GM19239 (cell line): Measurements from ENCODE around the gene JPT2.

Experiments
- DNase-seq: peaks from one replicate; pipeline ENCODE4 v3.0.0; 2011; ENCODE audit warnings: low spot score; ENCODE audit not compliant: insufficient read length
- FAIRE-seq: peaks from 2 replicates; lab custom pipeline; 2011; peaks lifted over from hg19 to GRCh38; lab: Jason Lieb, UNC

Gene JPT2

DNA sequence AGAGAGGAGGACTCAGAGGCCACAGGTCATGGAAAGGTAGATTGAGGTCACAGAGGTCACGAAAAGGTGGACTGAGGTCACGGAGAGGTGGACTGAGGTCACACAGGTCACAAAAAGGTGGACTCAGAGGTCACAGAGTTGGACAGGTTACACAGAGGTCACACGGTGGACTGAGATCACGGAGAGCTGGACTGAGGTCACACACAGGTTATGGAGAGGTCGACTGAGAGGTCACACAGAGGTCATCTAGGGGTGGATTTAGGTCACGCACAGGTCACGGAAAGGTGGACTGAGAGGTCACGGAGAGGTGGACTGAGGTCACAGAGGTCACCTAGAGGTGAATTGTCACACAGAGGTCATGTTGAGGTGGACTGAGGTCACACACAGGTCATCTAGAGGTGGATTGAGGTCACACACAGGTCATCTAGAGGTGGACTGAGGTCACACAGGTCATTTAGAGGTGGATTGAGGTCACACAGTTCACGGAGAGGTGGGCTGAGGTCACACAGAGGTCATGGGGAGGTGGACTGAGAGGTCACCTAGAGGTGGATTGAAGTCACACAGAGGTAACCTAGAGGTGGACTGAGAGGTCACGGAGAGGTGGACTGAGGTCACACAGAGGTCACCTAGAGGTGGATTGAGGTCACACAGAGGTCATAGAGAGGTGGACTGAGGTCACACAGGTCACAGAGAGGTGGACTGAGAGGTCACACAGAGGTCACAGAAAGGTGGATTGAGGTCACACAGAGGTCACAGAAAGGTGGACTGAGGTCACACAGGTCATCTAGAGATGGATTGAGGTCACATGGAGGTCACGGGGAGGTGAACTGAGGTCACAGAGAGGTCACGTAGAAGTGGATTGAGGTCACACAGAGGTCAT lies 26.7 kb upstream of the JPT2 start:
- FAIRE-seq = no peak
- no peak for DNase-seq

DNA sequence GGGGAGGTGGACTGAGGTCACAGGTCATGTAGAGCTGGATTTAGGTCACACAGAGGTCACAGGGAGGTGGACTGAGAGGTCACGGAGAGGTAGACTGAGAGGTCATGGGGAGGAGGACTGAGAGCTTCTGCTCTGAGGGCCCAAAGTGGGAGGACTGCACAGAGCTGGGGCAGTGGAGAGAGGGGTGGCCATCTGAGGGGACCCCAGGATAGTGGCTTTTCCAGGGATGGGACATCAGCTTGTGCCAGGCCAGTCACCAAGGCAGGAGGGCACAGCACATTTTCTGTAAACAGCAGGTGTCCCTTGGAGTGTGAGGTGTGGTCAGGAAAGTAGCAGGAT lies 26.1 kb upstream of the JPT2 start:
- FAIRE-seq (no peak), DNase-seq (no peak)

DNA sequence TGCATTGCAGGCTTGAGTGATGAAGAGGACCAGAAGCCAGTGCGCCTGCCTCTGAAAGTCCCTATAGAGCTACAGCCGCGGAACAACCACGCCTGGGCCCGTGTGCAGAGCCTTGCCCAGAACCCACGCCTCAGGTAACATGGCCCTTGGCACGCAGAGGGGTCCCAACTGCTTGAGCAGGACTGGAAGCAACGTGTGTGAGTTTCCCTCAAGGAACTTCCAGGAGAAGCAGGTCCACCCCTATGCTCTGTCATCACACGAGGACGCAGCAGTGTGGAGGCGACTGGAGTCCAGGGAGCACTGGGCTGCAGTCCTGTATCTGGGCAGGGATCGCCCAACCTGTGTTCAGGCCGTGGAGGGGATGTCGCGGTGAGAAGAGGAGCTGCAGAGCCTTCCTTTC lies 25.1 kb upstream of the JPT2 start:
- no peak for FAIRE-seq
- no peak for DNase-seq

DNA sequence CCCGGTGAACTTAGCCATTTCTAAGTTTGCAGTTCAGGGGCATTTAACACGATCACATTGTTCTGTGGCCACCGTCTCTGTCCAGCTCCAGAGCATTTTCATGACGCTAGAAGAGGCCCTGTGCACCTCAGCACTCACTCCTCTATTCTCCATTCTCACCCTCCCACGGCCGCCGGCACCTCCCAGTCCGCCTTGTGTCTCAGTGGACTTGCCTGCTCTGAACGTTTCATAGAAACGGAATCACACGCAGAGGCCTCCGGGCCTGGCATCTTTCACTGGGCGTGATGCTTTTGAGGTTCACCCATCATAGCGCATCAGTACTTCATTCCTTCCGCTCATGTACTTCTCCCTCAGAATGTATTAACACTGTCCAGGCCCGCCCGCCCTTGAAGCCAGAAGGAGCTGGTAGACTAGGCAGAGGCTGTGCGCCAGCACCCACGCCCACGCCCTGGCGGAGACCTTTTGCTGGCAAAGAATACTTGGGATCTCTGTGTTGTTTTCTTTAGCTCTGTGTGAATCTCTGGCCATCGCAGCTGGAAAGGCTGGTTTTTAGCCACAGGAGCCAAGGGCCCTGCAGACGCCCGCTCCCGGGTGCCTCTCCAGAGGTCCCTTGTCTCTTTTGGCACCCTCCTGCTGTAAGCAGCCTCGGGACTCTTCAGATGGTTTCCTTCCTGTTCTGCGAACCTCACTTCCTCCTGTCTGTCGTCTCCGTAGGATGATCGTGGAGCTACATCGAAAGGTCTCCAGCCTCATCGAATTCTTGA lies 23.4 kb upstream of the JPT2 start:
- DNase-seq (no peak), FAIRE-seq (no peak)

DNA sequence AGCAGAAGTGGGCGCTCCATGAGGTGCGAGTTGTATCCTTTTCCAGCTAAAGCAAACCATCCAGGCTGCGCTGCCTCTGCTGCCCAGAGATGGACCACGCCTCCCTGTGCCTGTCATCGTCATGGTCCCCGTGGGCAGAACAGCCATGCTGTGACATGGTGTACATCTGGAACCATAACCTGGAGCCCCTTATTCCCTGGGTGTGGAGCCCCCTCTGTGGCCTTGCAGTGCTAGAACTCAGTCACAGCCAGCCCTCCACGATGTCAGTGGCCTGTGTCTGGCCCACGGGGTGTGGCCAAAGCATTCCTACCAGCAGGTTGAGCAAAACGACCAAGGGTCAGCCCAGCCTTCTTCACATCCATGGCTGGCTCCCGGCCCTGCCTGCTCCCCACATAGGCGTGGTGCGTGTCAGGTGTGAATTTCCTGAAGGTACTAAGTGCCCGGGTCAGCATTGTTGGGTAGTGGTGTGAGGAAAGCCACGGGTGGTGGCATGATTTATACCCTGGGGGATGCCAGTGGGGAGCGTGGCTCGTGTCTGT lies 22.7 kb upstream of the JPT2 start:
- FAIRE-seq = no peak
- DNase-seq = no peak

DNA sequence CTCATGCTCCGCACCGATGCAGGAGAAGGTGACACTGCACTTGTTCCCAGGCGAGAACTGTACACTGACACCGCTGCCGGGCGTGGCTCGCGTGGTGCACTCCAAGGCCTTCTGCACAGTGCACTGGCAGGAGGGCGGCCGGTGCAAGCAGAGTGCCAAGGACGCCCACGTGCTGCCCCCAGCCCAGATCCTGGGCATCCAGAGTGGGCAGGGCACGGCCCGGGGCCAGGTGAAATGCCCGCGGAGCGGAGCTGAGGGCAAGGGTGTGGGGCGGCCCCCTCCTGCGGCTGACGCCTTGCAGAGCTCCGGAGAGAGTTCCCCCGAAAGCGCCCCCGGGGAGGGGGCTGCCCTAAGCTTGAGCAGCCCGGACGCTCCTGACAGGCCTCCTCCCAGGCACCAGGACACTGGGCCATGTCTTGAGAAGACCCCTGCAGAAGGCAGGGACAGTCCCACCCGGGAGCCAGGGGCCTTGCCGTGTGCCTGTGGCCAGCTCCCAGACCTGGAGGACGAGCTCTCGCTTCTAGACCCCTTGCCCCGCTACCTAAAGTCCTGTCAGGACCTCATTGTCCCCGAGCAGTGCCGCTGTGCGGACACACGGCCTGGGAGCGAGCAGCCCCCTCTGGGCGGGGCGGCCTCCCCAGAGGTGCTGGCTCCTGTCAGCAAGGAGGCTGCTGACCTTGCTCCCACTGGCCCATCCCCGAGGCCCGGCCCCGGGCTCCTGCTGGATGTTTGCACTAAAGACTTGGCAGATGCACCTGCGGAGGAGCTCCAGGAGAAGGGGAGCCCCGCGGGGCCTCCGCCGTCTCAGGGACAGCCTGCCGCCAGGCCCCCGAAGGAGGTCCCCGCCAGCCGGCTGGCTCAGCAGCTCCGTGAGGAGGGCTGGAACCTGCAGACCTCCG lies 21.9 kb upstream of the JPT2 start:
- FAIRE-seq (no peak), DNase-seq (no peak)

DNA sequence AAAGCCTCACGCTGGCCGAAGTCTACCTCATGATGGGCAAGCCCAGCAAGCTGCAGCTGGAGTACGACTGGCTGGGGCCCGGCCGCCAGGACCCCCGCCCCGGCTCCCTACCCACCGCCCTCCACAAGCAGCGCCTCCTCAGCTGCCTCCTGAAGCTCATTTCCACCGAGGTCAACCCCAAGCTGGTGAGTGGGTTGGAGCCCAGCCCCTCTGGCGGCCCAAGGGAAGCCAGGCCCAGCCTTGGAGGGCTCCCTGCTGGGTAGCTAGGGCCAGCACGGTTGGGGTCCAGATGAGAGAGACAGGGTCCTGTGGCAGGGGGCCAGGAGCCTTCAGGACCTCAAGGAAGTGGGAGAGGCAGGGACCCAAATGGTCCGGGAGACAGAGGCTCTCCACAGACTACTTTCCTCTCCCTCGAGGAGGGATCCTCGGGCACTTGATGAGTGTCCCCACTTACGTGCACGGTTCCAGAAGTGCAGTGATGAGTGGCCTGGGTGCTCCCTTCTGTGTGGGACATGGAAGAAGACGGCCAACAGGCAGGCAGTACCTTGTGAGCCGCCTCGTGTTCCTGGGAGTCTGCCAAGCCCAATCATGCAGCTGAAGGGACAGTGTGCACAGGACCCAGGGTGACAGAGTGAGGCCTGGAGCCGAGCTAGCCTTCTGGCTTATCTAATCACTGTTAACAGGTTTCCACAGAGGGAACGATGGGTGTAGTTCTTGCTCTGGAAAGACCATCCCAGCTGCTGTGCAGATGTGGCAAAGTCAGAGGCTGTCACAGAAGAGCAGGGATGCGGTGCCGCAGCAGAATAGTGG lies 21.1 kb upstream of the JPT2 start:
- DNase-seq = no peak

DNA sequence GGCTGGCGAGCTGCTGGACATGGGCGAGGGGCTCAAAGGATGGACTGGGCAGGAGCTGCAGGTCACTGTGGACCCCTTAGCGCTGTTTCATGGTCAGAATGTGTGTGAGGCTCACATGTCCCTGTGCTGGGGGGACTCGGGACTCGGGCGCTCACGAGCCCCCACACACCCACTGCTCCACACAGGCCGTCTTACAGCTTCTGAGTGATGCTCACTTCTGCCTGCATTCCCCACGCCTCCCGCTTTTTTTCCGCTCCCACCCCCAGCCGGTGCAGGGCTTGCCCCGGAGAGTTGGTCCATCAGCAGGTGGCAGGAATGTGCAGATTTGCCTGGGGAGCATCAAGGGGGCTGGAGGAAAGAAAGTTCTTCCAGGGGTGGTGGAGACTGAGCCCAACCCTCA lies 20.2 kb upstream of the JPT2 start:
- DNase-seq = no peak
- FAIRE-seq = no peak

More for the DNA sequence above, 21.1 kb upstream of the JPT2 start:
- no peak for FAIRE-seq

DNA sequence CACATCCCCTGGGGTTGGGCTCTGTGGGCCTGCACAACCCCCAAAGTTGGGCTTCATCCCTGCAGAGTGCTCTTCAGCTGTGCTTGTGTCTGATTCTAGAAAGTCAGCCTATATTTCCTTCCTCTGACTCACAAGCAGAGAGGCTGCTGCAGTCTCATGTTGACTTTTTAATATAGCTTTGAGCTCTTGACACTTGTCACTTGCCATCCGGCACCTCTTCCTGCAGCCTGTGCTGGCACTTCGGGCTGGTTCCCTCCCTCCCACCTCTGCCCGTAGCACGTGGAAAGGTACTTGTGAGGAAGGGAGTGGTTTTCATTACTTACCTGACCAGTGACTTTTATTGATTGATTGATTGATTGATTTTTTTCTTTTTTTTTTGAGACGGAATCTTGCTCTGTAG lies 19.0 kb upstream of the JPT2 start:
- DNase-seq (no peak), FAIRE-seq (no peak)

DNA sequence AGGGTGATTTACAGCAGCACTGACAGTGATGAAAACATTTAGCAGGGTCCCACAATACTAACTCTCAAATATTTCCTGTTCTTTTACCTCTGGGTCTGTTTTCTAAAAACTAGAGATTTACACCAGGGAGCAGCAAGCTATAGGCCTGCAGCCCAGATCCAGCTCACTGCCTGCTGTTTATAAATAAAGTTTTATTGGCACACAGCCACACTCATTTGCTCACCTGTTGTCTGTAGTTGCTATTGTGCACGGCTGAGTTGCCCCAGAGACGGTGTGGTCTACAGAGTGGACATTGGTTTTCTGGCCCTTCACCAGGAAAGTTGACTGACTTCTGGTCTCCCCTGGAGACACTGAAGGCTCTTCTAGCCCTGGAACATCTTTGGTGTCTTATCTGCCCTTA lies 16.3 kb upstream of the JPT2 start:
- no peak for FAIRE-seq
- no peak for DNase-seq

DNA sequence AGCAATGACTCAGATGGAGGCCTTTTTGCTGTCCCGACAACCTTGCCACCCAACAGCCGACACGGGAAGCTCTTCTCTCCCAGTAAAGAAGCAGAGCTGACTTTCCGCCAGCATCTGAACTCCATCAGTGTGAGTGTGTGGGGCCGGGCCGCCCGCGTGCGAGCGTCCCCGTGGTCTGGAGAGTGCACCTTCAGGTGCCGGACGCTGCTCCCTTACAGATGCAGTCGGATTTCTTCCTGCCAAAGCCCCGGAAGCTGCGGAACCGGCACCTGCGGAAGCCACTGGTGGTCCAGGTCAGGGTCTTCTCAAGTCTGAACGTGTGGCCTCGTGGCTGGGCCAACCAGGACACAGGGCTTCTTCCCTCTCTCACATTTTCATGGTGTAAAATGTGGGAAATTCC lies 15.5 kb upstream of the JPT2 start:
- FAIRE-seq = no peak
- no peak for DNase-seq

DNA sequence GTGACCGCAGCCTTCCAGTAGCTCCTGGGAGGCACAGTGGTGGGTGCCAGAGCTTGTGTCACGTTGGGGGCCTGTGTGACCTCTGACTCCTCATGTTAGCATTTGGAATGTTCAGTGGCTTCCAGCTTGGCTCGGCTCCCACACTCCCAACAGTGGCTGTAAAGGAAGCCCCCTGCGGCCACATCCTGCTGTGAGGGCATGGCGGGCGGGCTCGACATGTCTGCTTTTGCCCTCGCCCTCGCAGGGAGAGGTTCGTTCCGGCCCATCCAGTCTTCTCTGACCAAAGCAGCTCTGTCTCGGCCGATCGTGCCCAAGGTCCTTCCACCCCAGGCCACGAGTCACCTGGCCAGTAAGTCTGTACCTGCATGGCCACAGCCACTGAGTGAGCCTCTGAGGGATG lies 12.2 kb upstream of the JPT2 start:
- no peak for DNase-seq
- no peak for FAIRE-seq

DNA sequence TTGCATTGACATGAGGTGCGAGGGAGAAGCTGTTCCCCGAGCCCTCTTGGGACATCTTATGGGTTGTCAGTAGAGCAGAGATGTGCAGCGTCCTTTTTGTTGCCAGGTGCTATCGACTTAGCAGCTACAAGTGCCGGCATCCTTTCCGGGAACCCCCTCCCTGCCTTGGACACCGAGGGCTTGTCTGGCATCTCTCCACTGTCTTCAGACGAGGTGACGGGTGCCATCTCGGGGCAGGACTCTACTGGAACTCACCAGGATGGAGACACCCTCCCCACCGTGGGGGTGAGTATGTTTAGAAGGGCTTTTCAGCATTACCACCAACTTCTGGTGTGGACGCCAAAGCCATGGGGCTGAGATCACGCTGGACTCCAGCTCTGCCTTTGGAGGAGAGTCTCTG lies 11.8 kb upstream of the JPT2 start:
- no peak for DNase-seq
- FAIRE-seq = no peak

DNA sequence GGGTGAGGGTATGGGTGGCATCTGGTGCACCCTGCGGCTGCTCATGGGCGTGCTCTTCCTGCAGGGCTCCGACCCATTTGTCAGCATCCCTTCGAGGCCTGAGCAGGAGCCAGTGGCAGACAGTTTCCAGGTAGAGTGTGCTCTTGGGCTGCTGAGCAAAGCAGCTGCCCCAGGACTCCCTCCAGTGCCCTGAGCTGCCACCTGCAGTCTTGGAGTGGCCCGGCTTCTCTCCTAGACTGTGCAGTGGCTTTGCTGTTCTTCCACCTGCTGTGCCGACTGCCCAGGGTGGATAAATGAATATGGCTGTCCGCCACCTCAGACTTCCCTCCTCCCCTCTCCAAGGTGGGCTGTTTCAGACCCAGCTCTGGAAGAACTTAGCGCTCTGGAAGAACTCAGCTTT lies 10.8 kb upstream of the JPT2 start:
- FAIRE-seq = no peak
- DNase-seq = no peak

DNA sequence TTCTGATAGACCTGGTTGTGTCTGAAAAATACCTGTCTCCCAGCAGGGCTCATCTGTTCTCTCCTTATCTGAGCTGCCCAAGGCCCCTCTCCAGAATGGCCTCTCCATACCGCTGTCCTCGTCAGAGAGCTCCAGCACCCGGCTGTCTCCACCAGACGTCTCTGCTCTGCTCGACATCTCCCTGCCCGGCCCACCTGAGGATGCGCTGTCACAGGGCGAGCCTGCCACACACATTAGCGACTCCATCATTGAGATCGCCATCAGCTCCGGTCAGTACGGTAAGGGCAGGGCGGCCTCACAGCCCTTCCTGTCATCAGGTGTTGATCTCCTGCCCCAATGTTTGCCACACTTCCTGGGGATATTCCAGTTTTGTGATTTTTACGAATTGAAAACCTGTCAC lies 10.2 kb upstream of the JPT2 start:
- DNase-seq (no peak), FAIRE-seq (no peak)

DNA sequence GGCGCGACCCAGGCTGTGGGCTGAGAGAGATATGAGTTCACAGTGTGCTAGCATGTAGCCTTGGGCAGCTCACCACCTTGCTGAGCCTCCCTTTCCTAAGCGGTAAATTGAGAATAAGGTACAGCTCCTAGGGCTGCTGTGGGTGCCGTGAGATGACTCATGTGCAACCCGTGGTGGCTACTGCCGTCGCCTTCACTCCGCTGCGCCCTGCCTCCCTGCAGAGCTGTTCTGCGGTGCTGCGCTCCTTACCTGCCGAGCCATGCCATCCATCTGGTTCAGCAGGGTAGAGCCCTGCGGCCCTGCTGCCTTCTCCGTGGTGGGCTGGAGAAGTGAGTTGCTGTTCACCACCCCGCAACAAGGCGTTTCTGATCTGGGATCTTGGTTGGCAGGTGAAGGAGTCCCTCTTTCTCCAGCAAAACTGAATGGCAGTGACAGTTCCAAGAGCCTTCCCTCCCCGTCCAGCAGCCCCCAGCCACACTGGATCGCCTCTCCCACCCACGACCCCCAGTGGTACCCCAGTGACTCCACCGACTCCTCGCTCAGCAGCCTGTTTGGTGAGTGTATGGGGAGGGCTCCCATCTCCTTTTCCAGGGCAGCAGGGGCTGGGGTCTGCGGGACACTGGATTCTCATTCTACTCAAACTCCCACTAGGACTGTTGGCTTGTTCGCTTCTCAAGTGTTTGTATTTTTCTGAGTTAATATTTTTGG lies 9.3 kb upstream of the JPT2 start:
- no peak for FAIRE-seq
- no peak for DNase-seq

DNA sequence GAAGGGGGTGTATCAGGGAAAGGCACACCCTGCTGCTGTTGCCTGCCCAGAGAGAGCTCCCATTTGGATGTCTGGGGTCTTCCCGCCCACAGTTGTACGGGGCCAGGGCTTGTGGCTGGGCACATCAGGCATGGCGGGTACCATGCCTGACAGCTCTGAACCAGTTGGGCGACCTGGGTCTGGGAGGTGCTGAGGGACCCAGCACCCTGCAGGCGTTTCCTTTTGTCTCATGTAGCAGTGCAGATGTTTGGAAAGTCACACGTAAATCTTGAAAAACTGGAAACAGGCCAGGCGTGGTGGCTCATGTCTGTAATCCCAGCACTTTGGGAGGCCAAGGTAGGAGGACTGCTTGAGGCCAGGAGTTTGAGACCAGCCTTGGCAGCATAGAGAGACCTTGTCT lies 8.4 kb upstream of the JPT2 start:
- no peak for DNase-seq
- no peak for FAIRE-seq

DNA sequence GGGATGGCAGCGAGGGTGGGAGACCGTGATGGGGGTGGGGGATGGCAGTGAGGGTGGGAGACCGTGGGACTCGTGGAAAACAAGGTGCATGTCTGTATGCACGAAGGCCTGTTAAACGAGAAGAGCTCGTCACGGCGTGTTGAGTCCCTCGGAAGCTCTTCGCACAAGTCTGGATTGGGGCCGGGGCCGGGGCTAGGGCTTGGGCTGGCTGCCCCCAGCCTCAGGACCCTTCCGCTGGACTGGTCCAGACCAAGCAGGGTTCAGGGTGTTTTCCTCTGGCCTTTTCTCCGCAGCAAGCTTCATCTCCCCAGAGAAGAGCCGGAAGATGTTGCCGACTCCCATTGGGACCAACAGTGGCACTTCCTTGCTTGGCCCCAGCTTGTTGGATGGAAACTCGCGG lies 7.7 kb upstream of the JPT2 start:
- no peak for FAIRE-seq
- DNase-seq = no peak

DNA sequence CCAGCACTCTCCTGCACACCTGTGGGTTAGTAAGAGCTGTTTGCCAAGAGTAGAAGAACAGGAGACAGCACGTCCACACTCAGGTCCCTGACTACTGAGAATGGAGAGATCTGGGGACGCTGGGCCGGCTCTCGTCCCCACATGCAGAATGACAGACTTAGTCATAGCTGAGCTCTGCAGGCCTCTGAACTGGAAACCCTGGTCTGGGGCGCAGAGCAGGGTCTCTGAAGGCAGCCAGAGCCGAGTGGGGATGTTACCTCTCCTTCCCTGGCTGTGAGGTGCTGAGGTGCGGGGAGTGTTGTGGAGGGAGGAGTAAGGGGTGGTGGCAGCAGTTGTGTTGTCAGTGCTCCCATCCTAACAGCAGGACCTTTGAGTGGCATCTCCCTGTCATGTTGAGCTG lies 7.2 kb upstream of the JPT2 start:
- no peak for FAIRE-seq
- no peak for DNase-seq
